KMS-11 (cell line): ENCODE measurements around the gene SYK.

Experiments
- H2AFZ ChIP-seq: fragments of 200-600 bp; sonication (generic); 2 replicates; pipeline ENCODE4 v1.6.1; 2016; ENCODE audit warnings: antibody characterized with exemption, mixed run types, low read depth
- H3K27ac ChIP-seq: fragments of 200-600 bp; sonication (generic); 2 replicates; pipeline ENCODE4 v1.6.1; 2016; ENCODE audit warnings: mild to moderate bottlenecking, mixed run types
- H3K27me3 ChIP-seq: fragments of 200-600 bp; sonication (generic); 2 replicates; pipeline ENCODE4 v1.6.1; 2017; ENCODE audit warnings: mild to moderate bottlenecking, low read depth, mixed run types, moderate library complexity; ENCODE audit not compliant: insufficient read depth
- H3K36me3 ChIP-seq: fragments of 200-600 bp; sonication (generic); 2 replicates; pipeline ENCODE4 v1.6.1; 2017; ENCODE audit warnings: mild to moderate bottlenecking, mixed run types; ENCODE audit not compliant: insufficient read depth
- H3K4me1 ChIP-seq: fragments of 200-600 bp; sonication (generic); 2 replicates; pipeline ENCODE4 v1.6.1; 2016; ENCODE audit warnings: mild to moderate bottlenecking, low read depth, mixed run types; ENCODE audit not compliant: poor library complexity, severe bottlenecking
- H3K4me2 ChIP-seq: fragments of 200-600 bp; sonication (generic); 2 replicates; pipeline ENCODE4 v1.7.0; 2016; ENCODE audit warnings: mild to moderate bottlenecking, mixed run types
- H3K4me3 ChIP-seq: fragments of 200-600 bp; sonication (generic); IDR thresholded peaks from 2 replicates; pipeline ENCODE4 v1.6.1; 2017; ENCODE audit warnings: low read depth, low read length, mixed read lengths; ENCODE audit not compliant: insufficient read depth
- H3K79me2 ChIP-seq: fragments of 200-600 bp; sonication (generic); 2 replicates; pipeline ENCODE4 v1.6.1; 2016; ENCODE audit warnings: low read depth, mixed run types; ENCODE audit not compliant: insufficient read depth
- H3K9ac ChIP-seq: fragments of 200-600 bp; sonication (generic); 2 replicates; pipeline ENCODE4 v1.6.1; 2016; ENCODE audit warnings: mild to moderate bottlenecking, mixed run types
- H4K20me1 ChIP-seq: fragments of 200-600 bp; sonication (generic); 2 replicates; pipeline ENCODE4 v1.6.1; 2016; ENCODE audit warnings: mild to moderate bottlenecking, mixed run types; ENCODE audit not compliant: insufficient read depth
- CTCF ChIP-seq: fragments of 200-600 bp; sonication (generic); conservative IDR thresholded peaks from 2 replicates; pipeline ENCODE4 v1.6.1; 2017; ENCODE audit warnings: low read depth, mild to moderate bottlenecking, antibody characterized with exemption, low read length, moderate library complexity, mixed read lengths

Gene SYK

GRCh38 chr9:90927496-90927895, 125.9 kb downstream of the SYK start:
- no peak overlapping the region for H2AFZ ChIP-seq
- no peak overlapping the region; the same call in 1 of the 2 replicates for H3K27ac ChIP-seq
- no peak for TF ChIP-seq CTCF
- no peak overlapping the region for H3K9ac ChIP-seq
- H3K4me3 ChIP-seq, result no peak overlapping the region
- no peak overlapping the region for H3K4me2 ChIP-seq
- no peaks in the 10 kb centered on the region for H3K36me3 ChIP-seq
- H3K4me1 ChIP-seq, result peaks cover 89% of the 10 kb centered on the region
- no peaks in the 10 kb centered on the region for H3K79me2 ChIP-seq
- no peaks in the 10 kb centered on the region for H3K27me3 ChIP-seq
- H4K20me1 ChIP-seq, result no peaks in the 10 kb centered on the region

GRCh38 chr9:90929626-90930025, 128.0 kb downstream of the SYK start:
- Histone ChIP-seq H3K79me2 (no peaks in the 10 kb centered on the region), H3K9ac (no peak overlapping the region), H3K27ac (no peak overlapping the region), H3K4me1 (peaks cover 89% of the 10 kb centered on the region), H3K36me3 (no peaks in the 10 kb centered on the region), H2AFZ (no peak overlapping the region), H3K4me2 (no peak overlapping the region), H3K27me3 (no peaks in the 10 kb centered on the region), H4K20me1 (no peaks in the 10 kb centered on the region), H3K4me3 (no peak overlapping the region)
- TF ChIP-seq CTCF, result no peak

- Histone ChIP-seq H3K79me2 (no peaks in the 10 kb centered on the region), H3K36me3 (no peaks in the 10 kb centered on the region), H4K20me1 (no peaks in the 10 kb centered on the region), H3K4me3 (no peak overlapping the region), H3K4me1 (peaks cover 90% of the 10 kb centered on the region), H3K27ac (peak overlapping the region; percentile 99), H3K9ac (peak overlapping the region; percentile 84; the same call in 1 of the 2 replicates), H3K27me3 (no peaks in the 10 kb centered on the region), H3K4me2 (peak overlapping the region; percentile 71), H2AFZ (peak overlapping the region; percentile 11; the same call in 1 of the 2 replicates)
- TF ChIP-seq CTCF, result no peak
Observed at GRCh38 chr9:90933468-90933867, 131.8 kb downstream of the SYK start.

- Histone ChIP-seq H3K27me3 (no peaks in the 10 kb centered on the region), H4K20me1 (no peaks in the 10 kb centered on the region), H3K4me1 (peaks cover 93% of the 10 kb centered on the region), H3K4me2 (no peak overlapping the region), H3K27ac (0 out of 2 replicates have a peak overlapping the region, but pooled peaks have one; percentile 89), H3K4me3 (no peak overlapping the region), H3K36me3 (no peaks in the 10 kb centered on the region), H3K79me2 (no peaks in the 10 kb centered on the region), H2AFZ (no peak overlapping the region), H3K9ac (no peak overlapping the region)
- no peak for TF ChIP-seq CTCF
Observed at GRCh38 chr9:90939351-90939750, 137.7 kb downstream of the SYK start.
